NCI-H748 (cell line): ENCODE results near the gene PPARGC1A.

Experiments
- DNase-seq: peaks from one replicate; lab custom pipeline; 2025; ENCODE audit not compliant: unreplicated experiment; lab: John Stamatoyannopoulos, UW

Gene PPARGC1A

GRCh38 chr4:23839279-23839678 lies 50.6 kb downstream of the PPARGC1A start:
- no peak for DNase-seq

DNA sequence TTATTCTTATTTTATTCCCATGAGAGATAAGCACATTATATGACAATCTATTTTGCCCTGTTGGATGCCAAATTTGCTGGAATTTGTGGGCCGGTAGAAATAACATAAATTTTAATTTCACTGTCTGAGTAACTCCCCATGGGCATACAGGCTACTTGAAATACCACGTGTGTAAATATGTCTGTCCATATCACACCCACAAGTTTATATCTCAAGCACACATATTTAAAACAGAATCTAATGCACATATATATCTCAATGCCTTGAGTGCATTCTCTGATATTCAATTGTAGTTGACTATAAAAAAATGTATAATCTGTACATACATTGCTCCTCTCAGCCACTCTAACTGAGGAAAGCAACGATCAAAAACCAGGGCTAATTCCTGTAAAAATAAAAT lies 51.2 kb downstream of the PPARGC1A start:
- no peak for DNase-seq

DNA sequence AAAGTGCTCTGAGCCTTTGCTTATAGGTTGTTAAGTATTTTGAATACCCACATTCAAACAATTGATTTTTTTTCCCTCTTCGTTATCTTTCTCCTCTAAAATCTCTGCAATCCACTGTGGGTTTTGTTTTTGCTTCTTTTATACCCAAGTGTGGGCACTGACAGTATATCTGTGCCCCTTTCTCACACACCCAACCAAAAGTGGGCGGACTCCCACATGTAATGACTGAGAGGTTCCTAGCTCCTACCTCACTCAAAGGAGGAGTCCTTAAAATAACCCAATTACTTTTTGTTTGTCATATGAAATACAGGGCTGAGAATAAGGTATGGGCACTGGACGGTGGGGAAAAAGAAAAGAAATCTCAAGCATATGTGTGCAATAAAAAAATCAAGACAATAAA lies 51.7 kb downstream of the PPARGC1A start:
- DNase-seq, result no peak

DNA sequence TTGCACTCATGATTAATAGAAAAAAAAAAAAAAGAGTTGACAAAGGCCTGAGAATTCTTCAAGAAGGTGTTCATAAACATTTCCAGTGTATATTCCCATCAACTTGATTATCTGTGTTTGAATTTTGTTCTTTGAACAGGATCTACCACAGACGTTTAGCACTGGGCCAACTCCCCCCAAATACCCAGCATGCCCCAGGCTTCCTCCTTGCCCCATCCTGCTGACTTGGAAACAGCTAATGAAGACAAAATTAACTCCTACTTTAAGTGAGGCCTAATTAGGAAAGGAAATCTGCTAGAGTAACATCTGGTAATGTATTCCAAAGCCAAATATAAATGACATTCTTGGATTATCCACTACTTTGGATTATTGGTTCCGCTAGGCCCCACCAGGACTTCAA lies 52.5 kb downstream of the PPARGC1A start:
- DNase-seq, result no peak

GRCh38 chr4:23835774-23836478 lies 53.9 kb downstream of the PPARGC1A start:
- DNase-seq, result peak; percentile 28

- peak; percentile 41 for DNase-seq
These were observed 61.1 kb downstream of the PPARGC1A start for GRCh38 chr4:23828779-23829178.

DNA sequence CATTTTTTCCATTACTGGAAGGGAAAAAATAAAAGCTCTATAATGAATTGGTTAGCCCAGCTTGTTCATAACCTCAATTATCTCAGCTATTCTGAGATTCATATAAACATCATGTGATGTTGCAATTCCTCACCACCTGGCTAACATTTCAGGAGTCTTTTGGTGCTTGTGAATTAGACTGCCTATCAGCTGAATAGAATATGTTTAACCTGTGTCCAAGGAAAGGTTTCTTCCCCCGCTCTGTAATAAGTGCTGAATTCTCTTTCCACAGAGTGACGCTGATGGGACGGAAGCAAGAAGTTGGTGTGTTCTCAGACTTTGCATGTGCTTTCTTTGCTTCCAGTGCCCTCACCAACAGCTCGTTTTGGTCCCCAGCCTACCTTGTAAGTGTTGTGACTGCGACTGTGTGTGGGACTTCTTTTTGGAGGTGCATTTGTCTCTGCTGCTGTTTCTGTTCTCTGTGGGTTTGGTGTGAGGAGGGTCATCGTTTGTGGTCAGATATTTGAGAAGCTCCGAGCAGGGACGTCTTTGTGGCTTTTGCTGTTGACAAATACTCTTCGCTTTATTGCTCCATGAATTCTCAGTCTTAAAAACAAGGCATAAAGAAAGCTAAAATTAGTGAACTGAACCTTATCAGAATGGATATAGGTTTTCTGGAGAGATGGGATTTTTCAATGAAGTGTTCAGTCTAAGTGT lies 61.7 kb downstream of the PPARGC1A start:
- DNase-seq, result no peak

GRCh38 chr4:23822181-23822580 lies 67.7 kb downstream of the PPARGC1A start:
- no peak for DNase-seq

DNA sequence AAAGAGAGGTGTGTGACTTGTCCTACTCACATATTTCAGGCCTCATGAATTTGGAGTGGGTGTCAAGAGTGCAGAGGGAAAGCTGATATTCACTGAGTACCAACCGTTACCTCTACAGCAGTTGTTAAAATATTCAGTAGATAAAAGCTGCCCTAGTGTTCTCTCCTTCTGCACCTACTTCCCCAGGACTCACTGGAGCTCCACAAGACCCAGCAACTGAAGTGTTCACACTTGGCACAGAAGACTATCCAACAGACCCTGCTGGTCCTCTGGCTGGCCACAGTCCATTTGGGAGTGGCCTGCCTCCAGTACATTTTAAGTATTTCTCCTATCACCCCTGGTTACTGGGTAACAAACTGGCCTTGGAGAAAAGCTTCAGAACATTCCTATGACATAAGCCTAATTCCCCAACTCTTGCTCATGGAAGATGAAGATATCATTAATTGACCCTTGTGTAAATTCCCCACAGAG lies 70.8 kb downstream of the PPARGC1A start:
- no peak for DNase-seq

- peak; percentile 94 for DNase-seq
These were observed 71.6 kb downstream of the PPARGC1A start for GRCh38 chr4:23818097-23818885.

GRCh38 chr4:23814996-23815660 lies 74.7 kb downstream of the PPARGC1A start:
- DNase-seq, result no peak

DNA sequence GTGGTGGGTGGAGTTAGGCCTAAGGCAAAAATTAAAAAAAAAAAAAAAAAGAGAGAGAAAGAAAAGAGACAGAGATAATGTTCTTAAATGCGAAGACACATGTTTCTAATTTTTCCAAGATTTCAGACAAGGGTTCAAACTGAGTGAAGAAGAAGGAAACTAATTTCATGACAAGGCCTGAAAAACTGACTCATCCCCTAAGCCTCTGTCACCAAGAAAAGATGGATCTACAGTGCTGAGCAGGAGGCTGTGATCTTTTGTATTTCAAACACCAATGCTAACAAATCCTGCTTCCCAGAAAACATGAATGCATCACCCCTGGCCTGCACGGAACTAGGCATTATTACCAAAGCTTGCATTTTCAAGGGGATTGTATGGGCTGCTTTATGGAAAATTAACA lies 75.3 kb downstream of the PPARGC1A start:
- DNase-seq, result no peak

GRCh38 chr4:23811161-23811560 lies 78.7 kb downstream of the PPARGC1A start:
- DNase-seq, result no peak

- no peak for DNase-seq
These were observed 84.4 kb downstream of the PPARGC1A start for GRCh38 chr4:23805450-23805851.

DNA sequence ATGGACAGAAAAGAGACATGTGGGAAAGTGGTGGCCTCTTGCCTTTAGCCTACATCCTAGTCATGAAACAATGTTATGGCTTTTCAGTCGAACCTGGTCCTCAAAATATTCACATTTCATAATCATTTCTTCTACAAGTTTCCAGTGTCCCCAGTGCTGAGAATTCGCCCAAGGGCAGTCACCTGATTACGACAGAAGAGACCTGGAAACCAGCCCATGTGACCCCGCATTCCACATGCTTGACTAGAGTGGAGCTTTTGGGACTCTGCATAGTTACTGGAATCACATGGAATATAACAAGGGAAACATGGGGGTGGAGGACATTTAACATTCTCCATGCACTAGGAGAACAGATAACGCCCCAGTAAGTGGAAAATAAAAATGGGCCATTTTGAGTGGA lies 100.1 kb downstream of the PPARGC1A start:
- DNase-seq, result no peak

GRCh38 chr4:23788460-23788859 lies 101.4 kb downstream of the PPARGC1A start:
- no peak for DNase-seq

- no peak for DNase-seq
These were observed 101.8 kb downstream of the PPARGC1A start for GRCh38 chr4:23788027-23788426.

- DNase-seq, result no peak
These were observed 106.9 kb downstream of the PPARGC1A start for GRCh38 chr4:23782778-23783437.

- no peak for DNase-seq
These were observed 110.0 kb downstream of the PPARGC1A start for GRCh38 chr4:23779839-23780238.

DNA sequence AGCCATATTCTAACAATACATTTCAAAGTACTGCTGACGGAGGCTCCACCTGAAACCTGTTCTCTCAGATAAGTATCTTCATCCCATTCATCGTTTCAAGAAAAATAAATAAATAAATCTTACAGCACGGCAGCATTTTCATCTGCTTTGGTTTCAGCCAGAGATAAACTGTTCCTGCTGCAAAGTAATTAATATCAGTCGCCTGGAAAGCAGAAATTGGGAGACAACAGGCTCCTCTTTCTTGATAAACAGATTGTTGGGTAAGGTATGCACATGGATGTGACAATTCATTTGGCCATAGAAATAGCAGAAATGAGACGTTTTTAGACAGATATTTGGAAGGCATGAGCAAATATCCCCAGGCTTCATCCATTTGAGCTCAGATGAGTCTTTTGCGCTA lies 110.4 kb downstream of the PPARGC1A start:
- no peak for DNase-seq

GRCh38 chr4:23775694-23776093 lies 114.2 kb downstream of the PPARGC1A start:
- no peak for DNase-seq
